ENCODE data around the gene GSDME.

Gene GSDME

GRCh38 chr7:24701261-24702235 lies 55.7 kb downstream of the GSDME start:
- peak; percentile 36 for DNase-seq

- DNase-seq, result peak; percentile 18
Measured at GRCh38 chr7:24700521-24701260, 56.6 kb downstream of the GSDME start.

DNA sequence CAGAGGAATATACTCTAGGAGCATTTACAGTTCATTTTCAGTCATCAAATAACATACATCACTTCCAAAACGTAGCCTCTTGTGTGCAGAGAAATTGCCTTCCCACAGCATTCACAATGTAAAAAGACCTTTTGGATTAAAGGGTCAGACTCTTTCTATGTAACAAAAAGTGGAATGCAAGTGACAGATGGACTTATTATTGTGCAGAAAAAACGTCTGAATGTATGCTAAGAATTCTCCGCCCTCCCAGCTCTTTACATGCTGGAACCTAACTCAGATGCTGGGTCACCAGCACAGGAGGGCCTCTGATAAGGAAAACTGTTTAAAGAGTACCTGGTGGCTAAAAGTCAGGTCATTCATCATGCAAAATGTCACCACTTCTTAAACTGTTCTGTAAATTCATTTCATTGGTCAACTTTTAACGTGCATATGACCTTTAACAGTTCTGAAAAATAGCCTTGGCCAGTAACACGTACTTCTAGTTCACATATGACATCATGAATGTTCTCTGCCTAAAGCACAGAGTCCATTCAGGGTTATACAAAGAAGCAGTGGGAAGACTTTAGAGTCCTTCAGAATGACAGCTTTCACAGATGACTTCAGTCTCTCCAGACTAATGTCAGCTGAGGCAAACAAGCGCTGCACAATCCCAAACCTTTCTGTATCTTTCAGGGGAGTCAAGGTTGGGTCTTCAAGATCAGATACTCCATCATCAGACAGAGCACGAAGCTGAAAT lies 58.6 kb downstream of the GSDME start:
- DNase-seq, result no peak

- no peak for DNase-seq
Measured at GRCh38 chr7:24697416-24697815, 59.8 kb downstream of the GSDME start.

DNA sequence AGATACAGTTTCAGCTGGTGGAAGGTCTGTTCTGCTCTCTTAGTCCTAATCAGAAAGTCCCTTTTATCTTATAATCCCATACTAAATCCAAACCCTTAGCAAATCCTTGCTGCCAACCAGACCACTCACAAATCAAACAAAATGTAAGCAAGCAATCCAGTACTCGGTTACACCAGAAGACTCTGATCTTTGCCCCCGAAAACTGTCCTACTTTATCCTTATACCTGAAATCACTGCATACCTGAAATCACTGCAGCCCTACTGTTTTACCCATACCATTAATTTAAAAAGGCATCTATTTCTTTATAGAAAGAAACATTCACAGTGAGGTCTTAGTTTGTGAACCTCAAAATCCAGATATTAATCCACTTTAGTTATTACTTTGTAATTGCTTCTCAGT lies 64.7 kb downstream of the GSDME start:
- DNase-seq, result no peak

- no peak for DNase-seq
Measured at GRCh38 chr7:24690251-24690650, 67.0 kb downstream of the GSDME start.

DNA sequence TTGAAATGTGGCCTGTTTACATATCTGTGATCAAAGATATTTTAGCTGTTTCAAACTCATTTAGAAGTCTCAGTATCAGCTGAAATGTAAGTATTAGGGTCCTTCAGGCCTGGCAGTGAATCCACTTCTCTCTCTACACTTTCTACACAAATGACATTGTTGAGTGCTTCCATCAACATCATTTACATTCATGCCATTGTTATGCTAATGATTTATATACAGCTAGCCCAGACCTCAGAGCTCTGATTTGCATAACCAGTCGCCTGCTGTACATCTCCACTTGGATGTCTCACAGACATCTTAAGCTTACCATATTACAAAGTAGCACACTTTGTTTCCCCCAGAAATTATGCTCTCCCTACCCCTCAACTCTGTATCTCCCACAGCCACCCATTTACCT lies 71.6 kb downstream of the GSDME start:
- no peak for DNase-seq

DNA sequence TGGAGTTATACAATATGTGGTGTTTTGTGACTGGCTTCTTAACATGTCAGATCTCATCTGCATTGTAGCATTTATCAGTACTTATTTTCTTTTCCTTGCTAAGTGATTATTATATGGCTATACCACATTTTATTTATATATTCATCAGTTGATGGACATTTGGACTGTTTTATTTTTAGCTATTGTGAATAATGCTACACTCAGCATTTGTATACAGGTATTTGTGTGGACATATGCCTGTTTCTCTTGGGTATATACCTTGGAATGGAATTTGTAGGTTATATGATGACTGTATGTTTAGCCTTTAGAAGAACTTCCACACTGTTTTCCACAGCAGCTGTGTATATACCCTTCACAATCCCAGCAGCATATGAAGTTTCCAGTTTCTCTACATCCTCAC lies 86.5 kb downstream of the GSDME start:
- no peak for DNase-seq

- no peak for DNase-seq
Measured at GRCh38 chr7:24669971-24670591, 87.2 kb downstream of the GSDME start.

DNA sequence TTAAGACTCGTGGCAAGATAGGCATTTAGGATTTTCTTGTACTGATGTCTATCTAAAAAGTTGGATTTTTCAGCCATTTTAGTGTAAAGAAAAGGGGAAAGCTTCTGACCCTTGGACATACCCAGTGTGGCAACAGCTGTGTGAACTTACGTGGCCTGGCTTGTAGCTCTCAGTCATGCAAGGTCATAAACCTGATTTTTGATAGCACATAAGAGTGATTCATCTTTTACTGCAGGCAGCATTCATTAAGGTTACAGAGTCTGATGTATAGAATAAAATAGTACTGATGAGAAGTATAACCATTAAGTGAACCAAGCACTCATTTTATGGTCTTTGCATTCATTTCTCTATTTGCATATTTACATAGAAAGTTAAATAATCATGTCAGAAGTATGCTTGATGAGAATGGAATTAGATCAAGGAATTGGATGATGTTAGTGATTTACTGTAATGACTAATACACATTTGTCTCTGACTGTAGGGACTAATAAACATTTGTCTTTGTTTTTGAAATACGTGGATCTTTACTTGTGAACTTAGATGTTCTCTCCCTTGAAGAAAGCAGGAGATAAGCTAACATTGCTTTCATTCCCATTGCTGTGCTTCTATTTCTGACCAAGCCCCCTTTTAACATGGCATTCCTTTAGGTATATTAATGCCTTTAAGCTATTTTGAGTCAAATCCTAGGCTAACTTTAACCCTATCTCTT lies 88.2 kb downstream of the GSDME start:
- DNase-seq, result no peak

DNA sequence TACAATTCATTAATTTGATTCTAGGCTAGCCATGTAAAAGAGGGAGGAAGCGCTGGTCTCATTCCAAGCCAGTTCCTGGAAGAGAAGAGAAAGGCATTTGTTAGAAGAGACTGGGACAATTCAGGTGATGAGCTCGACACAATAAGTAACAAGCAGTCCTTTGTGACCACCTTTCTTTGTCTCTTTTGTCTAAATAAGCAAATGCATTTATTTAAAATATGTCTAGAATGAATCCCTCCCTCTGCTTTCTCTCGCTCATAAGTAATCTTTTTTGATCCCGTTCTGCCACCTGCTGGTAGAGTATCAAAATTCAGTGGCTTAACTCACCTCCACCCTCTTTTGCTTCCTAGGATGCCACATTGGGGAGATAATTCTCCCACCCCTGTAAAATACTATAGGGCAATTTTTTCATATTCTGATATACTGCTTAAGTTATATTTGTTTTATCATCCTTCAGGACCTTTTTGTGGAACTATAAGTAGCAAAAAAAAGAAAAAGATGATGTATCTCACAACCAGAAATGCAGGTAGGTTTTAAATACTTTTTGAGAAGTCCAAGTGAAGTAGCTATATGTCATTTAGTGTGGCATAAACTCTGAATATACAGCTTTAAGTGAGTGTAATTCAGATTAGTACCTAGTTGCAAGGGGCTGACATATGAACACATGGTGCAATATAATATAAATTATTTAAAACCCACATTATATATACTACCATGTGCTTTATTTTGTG lies 91.5 kb downstream of the GSDME start:
- DNase-seq, result peak; percentile 51

DNA sequence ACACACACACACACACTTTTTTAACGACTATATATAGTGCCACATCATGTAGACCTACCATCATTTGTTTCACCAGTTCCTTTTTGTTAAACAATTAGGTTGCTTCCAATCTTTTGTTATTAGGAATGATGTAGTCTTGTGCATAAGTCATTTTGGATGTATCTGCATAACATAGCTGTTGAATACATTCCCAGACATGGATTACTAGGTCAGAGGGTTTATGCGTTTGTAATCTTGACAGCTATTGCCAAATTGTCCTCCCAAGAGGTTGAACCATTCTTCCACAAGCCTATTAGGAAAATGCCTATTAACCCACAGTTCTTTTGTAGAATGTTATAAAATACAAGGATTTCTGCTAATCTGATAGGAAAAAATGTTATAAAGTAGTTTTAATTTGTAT lies 96.7 kb downstream of the GSDME start:
- DNase-seq, result no peak

DNA sequence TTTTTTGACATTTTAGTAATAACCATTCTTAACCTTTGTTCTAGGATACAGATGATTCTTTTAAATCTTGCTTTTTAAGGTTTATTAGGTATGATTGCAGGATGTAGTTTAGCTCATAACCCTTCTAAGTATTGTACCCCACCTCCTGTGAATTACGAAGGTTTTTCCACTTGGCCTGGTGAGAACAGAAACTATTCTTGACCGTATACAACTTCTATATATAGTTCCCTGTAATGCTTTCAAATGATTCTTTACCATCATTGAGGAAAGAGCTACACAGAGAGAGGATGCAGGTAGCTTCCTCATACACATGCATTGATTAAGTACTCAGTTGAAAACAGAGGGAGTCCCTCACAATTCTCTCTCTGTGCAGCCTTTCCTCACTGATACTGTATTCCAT lies 97.8 kb downstream of the GSDME start:
- no peak for DNase-seq

DNA sequence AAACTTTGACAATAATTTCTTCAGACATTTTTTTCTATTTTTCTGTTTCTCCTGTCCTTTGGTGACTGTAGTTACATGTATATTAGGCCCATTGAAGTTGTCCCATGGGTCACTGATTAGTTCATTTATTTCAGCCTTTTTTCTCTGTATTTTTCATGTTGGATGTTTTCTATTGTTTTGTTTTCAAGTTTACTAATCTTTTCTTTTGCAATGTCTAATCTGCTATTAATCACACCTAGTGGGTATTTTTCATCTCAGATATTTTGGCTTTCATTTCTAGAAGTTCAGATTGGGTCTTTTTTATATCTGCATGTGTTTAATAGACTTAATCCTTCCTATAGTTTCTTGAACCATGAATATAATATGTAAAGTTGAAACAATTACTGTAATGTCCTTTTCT lies 99.3 kb downstream of the GSDME start:
- DNase-seq, result no peak

DNA sequence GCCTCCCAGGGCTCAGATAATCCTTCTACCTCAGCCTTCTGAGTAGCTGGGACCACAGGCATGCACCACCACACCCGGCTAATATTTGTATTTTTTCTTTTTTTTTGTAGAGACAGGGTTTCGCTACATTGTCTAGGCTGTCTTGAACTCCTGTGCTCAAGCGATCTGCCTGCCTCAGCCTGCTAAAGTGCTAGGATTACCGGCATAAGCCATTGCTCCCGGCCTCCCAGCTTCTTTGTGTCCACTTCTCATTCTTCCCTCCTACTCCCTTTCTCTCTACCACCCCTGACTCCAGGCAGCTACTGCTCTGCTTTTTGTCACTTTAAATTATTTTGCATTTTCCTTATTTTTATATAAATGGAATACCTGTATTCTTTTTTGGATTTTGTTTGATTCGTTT lies 100.7 kb downstream of the GSDME start:
- no peak for DNase-seq

DNA sequence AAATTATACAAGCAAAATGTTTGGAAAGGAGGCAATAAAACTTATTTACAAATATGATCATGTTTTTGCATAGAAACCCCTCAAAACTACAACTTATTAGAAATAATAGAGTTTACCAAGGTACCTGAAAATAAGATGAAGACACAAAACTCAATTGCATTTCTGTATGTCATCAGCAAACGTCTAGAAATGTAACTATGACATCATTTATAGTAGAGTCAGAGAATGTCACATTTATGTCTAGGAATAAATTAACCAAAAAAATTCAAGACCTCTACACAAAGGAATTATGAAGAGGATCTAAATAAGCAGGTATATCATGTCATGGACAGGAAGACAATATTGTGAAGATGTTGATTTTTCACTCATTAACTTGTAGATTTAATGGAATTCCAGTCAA lies 103.0 kb downstream of the GSDME start:
- no peak for DNase-seq

GRCh38 chr7:24653316-24654085 lies 103.8 kb downstream of the GSDME start:
- DNase-seq, result no peak

DNA sequence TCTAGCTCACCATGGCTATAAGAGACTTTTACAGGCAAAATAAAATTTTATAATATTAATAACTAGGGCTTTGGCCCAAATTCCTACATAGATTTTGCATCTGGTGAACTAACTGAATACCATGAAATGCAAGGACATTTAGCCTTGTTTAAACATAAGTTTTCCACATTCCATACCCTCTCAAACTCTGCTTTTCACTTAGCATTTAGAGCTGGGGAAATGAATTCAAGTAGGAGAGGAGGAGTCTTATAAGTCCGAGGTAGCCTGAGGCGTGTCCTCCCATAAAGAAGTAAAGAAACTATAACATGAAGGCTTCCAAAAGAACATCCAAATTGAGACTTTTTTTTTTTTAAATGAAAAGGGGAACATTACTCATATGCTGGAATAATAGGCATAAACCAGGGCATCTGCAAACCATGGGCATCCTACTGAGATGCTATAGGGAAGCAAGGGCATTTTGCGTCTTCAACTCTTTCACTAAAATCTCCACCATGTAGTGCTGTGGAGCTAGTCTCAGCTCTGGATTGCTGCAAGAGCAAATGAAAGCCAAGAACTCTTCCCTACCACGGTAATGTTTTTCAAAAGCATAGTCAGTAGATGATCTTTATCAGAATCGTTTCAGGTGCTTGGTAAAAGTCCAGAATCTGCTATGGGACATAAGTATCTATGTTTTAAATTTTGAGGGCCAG lies 104.9 kb downstream of the GSDME start:
- DNase-seq, result no peak
